Prostate gland (tissue), 2 donors: ENCODE measurements around the gene TMSB15B.

Experiments
- POLR2A ChIP-seq: fragments of 450-650 bp; IDR thresholded peaks from one replicate; pipeline ENCODE4 v1.6.1; 2016; ENCODE audit warnings: antibody characterized with exemption, mild to moderate bottlenecking
- TF ChIP-seq, protein P1 (sequence below), 4 experiments: fragments of 200-600 bp in 2 of 4; fragments of 450-650 bp in 2 of 4; sonication (generic) in 2 of 4; IDR thresholded peaks; 1 replicate in 3 of 4; 2 replicates in 1 of 4; pipeline ENCODE4 v1.5.1; 2016 to 2019; ENCODE audit warnings: antibody characterized with exemption in 4 of 4, mild to moderate bottlenecking in 2 of 4, moderate library complexity in 2 of 4

- no peak for TF ChIP-seq POLR2A
- TF ChIP-seq, protein P1, sequence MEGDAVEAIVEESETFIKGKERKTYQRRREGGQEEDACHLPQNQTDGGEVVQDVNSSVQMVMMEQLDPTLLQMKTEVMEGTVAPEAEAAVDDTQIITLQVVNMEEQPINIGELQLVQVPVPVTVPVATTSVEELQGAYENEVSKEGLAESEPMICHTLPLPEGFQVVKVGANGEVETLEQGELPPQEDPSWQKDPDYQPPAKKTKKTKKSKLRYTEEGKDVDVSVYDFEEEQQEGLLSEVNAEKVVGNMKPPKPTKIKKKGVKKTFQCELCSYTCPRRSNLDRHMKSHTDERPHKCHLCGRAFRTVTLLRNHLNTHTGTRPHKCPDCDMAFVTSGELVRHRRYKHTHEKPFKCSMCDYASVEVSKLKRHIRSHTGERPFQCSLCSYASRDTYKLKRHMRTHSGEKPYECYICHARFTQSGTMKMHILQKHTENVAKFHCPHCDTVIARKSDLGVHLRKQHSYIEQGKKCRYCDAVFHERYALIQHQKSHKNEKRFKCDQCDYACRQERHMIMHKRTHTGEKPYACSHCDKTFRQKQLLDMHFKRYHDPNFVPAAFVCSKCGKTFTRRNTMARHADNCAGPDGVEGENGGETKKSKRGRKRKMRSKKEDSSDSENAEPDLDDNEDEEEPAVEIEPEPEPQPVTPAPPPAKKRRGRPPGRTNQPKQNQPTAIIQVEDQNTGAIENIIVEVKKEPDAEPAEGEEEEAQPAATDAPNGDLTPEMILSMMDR (IDR thresholded peaks at IDR 0.05): no peak
Observed at GRCh38 chrX:103913356-103914020, 48.9 kb upstream of the TMSB15B start.
